HG02840 (cell line): ENCODE data around the gene ACTR2.
"Not testable (repeated sequence)": the region's sequence is repeated elsewhere in the genome, so short reads cannot be mapped to it uniquely, and the experiment has no call there.

Experiments used
- ATAC-seq: cut with Tn5 transposase; IDR thresholded peaks from one replicate; pipeline ENCODE4 v1.9.1; 2021; ENCODE audit warnings: mild to moderate bottlenecking, moderate library complexity, moderate number of reproducible peaks; ENCODE audit not compliant: unreplicated experiment, low FRiP score

Gene ACTR2

DNA sequence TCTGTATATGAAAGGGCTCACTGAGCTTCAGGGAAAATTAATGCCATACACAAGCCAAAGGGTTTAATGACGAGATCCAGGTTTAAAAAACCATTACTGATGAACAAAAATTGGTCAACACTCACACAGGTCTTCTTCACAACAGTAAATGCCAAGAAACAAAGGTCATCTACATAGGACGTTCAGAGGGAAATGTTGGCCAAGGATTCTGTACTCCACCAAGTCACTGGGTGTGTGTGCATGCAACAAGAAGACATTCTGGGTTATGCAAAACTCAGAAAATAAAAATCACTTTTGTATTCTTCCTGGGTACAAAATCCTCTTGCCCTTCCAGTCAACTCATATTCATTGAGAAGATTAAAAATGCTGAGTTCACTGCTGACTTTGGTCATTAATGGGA is 78.3 kb downstream of the ACTR2 start:
- no peak for ATAC-seq

DNA sequence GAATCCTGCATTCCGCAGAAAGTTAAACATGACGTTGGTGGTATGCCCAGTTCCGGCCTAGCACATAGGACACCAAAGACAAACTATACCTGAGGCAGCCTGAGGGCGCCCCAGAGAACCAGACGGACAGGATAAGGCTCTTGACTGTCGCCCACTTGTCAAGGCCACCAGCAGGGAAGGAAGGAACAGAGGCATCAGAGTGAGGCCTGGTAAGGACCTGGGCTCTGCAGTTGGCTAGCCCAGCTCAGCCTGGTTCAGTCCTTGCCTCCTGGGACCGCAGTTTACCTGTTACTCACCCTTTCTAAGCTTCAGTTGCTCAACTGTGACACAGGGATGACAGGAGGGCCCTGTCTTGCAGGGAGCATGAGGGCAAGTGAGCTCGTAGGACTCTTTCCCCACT is 82.1 kb downstream of the ACTR2 start:
- no peak for ATAC-seq

DNA sequence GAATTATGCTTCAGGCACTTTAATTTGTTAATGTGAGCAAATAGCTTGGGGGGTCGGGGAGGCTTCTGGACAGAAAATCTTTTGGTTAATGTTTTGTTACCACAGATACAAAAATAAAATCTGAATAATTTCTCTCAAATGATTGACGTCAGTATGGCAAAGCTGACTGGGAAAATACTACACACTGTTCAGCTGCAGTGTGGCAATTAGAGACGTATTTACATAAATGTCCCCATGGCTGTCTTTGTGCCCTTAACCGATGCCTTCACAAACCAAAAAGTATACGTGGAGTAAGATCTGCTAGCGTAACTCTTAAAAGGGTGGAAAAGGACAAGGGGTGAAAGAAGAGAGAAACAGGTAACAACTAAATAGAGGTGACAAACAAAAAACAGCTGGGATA is 83.4 kb downstream of the ACTR2 start:
- no peak for ATAC-seq

DNA sequence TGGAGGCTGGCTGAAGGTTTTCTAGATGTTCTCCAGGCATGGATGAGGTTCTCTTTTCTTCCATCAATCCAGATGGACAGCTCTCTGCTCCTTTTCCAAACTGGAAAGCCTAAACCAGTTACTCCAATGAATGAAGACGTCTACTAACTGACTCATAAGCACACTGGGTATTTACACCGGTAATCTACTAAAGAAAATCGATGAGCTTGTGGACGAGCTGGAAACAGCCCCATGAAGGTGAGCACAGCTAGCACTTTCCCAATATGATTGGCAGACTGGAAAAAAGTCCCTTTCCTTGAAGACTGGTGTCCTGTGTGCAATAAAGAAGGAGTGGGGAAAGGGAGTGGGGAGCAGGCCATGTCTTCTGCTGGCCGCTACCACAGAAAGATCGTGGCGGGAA is 84.0 kb downstream of the ACTR2 start:
- ATAC-seq = no peak

GRCh38 chr2:65313126-65313953 is 85.7 kb downstream of the ACTR2 start:
- no peak for ATAC-seq

DNA sequence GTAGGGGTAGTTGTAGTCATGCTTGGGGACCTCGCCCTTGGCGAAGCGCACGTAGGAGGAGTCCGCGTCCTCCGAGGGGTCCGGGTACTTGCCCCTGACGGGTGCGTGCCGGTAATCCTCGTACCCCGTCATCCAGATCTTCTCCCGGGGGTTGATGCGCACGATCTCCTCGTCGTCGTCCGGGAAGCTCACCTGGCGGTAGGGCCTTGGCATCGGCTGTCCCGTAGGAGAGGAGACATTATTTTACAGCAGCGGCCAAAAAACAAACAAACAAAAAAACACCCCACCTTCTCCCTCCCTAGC is 86.3 kb downstream of the ACTR2 start:
- no peak for ATAC-seq

GRCh38 chr2:65314801-65315441 is 87.3 kb downstream of the ACTR2 start:
- no peak for ATAC-seq

GRCh38 chr2:65316072-65316471 is 88.4 kb downstream of the ACTR2 start:
- ATAC-seq = no peak

DNA sequence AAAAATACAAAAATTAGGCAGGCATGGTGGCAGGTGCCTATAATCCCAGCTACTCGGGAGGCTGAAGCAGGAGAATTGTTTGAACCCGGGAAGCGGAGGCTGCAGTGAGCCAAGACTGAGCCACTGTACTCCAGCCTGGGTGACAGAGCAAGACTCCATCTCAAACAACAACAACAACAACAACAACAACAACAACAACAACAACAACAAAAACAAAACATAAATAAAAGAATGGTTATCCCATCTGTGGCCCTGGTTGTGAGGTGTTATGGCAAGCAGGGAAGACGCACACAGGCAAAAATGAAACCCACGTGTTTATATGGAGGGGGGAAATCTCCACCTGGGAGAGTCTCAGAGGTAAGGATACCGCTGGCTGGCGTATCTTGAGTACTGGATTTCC is 89.7 kb downstream of the ACTR2 start:
- not testable (repeated sequence) for ATAC-seq

DNA sequence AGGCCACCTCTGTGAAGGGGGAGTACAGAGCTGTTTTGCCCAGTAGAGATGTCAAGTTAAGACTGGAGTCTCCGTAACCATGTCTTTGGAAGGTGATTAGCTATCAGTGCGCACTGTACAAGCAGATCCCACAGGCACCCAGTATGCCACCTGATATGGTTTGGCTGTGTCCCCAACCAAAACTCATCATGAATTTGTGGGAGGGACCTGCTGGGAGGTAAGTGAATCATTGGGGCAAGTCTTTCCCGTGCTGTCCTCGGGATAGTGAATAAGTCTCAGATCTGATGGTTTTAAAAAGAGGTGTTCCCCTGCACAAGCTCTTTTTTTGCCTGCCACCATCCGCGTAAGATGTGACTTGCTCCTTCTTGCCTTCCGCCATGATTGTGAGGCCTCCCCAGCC is 90.2 kb downstream of the ACTR2 start:
- ATAC-seq = no peak

- no peak for ATAC-seq
Measured at GRCh38 chr2:65319072-65319673, 91.5 kb downstream of the ACTR2 start.

DNA sequence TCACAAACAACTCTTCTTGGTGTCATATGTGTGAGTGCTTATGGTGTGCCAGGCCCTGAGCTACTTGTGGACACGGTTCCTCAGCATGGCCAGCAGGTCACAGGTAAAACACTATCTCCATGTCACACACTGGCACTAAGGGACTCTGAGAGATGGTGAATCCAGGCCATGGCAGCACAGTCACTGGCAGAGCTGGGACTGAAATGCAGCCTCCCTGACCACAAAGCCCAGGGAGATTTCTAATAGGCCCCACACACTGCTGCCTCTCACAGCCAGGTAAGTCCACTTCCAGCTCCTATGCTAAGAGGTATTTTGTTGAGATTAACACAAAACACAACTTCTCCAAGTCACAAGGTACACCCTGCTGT is 92.0 kb downstream of the ACTR2 start:
- no peak for ATAC-seq

DNA sequence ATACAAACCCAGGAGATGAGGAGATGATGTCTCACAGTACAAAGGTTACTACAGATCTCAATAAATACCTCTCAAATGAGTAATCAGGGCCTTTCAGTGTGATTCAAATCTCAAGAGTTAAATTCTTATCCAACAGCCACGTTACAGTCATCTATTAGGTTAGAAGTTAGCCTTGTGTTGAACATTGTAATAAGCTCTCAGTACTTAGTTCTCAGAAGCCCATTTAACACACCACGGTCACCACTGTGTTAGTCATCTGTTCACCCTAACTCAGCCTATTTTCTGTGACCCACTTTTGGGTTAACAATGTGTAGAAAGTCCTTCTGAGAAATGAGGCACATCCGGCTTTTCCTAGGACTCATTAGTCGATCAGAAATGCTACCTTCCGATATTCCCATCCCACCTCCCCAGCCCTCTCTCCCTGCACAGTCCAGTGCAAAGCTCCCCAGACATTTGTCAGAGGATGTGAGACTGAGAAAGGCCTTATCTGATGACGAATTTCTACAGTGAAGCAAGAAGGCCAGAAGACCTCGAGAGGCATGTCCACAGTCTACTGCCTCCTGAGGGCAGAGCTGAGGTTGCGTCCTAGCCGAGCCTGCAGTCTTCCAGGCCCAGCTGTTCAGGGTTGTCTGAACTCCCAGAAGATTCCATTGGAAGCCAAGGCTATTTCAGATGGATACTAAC is 92.6 kb downstream of the ACTR2 start:
- ATAC-seq = peak; percentile 73
